Keratinocyte (primary cell): ENCODE measurements around the gene NLRP3. TPM values are rescaled to one million over a fixed set of nuclear protein-coding genes. Genes with fewer than 3 reads are reported as not detected.

Source experiments
- DNase-seq: peaks from one replicate; pipeline ENCODE4 v3.0.0-alpha.2; 2011; ENCODE audit warnings: low read depth, missing footprints, low spot score
- FAIRE-seq: peaks from 2 replicates; lab custom pipeline; 2011; peaks lifted over from hg19 to GRCh38; lab: Jason Lieb, UNC
- H2AFZ ChIP-seq: 2 replicates; pipeline ENCODE4 v1.6.0; 2012; ENCODE audit warnings: low read length, control low read depth, inconsistent platforms; ENCODE audit not compliant: control insufficient read depth
- H3K27ac ChIP-seq: 2 replicates; pipeline ENCODE4 v1.5.1; 2011; ENCODE audit warnings: low read length; ENCODE audit not compliant: control insufficient read depth, insufficient read depth
- H3K27me3 ChIP-seq: 3 replicates; pipeline ENCODE4 v1.6.0; 2011; ENCODE audit warnings: low read length; ENCODE audit not compliant: control insufficient read depth, insufficient read depth; ENCODE audit errors: extremely low read depth
- H3K36me3 ChIP-seq, 2 experiments: 2 replicates in 1 of 2; 3 replicates in 1 of 2; pipeline ENCODE4 v1.5.1; 2011; ENCODE audit warnings: low read length in 2 of 2, mild to moderate bottlenecking in 1 of 2; ENCODE audit not compliant: control insufficient read depth in 2 of 2, insufficient read depth in 2 of 2; ENCODE audit errors: extremely low read depth in 1 of 2
- H3K4me1 ChIP-seq: 3 replicates; pipeline ENCODE4 v1.5.1; 2011; ENCODE audit warnings: low read length; ENCODE audit not compliant: control insufficient read depth, insufficient read depth; ENCODE audit errors: extremely low read depth
- H3K4me2 ChIP-seq: 3 replicates; pipeline ENCODE4 v1.6.0; 2011; ENCODE audit warnings: low read depth, low read length; ENCODE audit not compliant: control insufficient read depth, insufficient read depth; ENCODE audit errors: extremely low read depth
- H3K4me3 ChIP-seq, 3 experiments: fragments of 200-600 bp in 1 of 3; sonication (generic) in 1 of 3; 2 replicates in 2 of 3; 3 replicates in 1 of 3; pipeline ENCODE4 v1.5.1; 2011 to 2016; ENCODE audit warnings: low read length in 3 of 3, mild to moderate bottlenecking in 3 of 3, control low read depth in 2 of 3, inconsistent platforms in 1 of 3, low read depth in 1 of 3, mixed read lengths in 1 of 3, mixed run types in 1 of 3, moderate library complexity in 1 of 3; ENCODE audit not compliant: control insufficient read depth in 2 of 3, insufficient read depth in 2 of 3; ENCODE audit errors: extremely low read depth in 1 of 3
- H3K79me2 ChIP-seq: 2 replicates; pipeline ENCODE4 v1.6.0; 2012; ENCODE audit warnings: low read length; ENCODE audit not compliant: control insufficient read depth, insufficient read depth
- H3K9ac ChIP-seq: 3 replicates; pipeline ENCODE4 v1.6.0; 2011; ENCODE audit warnings: low read length; ENCODE audit not compliant: control insufficient read depth, insufficient read depth; ENCODE audit errors: extremely low read depth
- H3K9me1 ChIP-seq: 3 replicates; pipeline ENCODE4 v1.6.0; 2011; ENCODE audit warnings: low read length; ENCODE audit not compliant: control insufficient read depth, insufficient read depth; ENCODE audit errors: extremely low read depth
- H3K9me3 ChIP-seq: 2 replicates; pipeline ENCODE4 v1.5.1; 2012; ENCODE audit warnings: low read depth, low read length; ENCODE audit not compliant: control insufficient read depth
- H4K20me1 ChIP-seq: 3 replicates; pipeline ENCODE4 v1.6.0; 2011; ENCODE audit warnings: low read length; ENCODE audit not compliant: control insufficient read depth, insufficient read depth; ENCODE audit errors: extremely low read depth
- CTCF ChIP-seq, 3 experiments: IDR thresholded peaks in 1 of 3; conservative IDR thresholded peaks in 1 of 3; optimal IDR thresholded peaks in 1 of 3; 2 replicates in 2 of 3; 3 replicates in 1 of 3; pipeline versions ENCODE3 to v1.5.1; 2011; ENCODE audit warnings: low read length in 3 of 3, mild to moderate bottlenecking in 3 of 3, moderate library complexity in 2 of 3, control low read depth in 1 of 3, inconsistent platforms in 1 of 3; ENCODE audit not compliant: insufficient read depth in 2 of 3; ENCODE audit errors: extremely low read depth in 1 of 3
- EZH2 ChIP-seq: IDR thresholded peaks from one replicate; pipeline ENCODE4 v1.6.1; 2012; ENCODE audit warnings: inconsistent platforms, mild to moderate bottlenecking, low read length, moderate library complexity
- dilution Hi-C: fragments of 300-500 bp; cut with MboI; formaldehyde crosslinking; loops from one replicate; pipeline ENCODE4 v1.7.0; 2020; ENCODE audit warnings: low sequenced_read_pairs; ENCODE audit not compliant: extremely low pct_ligation_motif_present
- polyA plus RNA-seq, 5 experiments: library from polyadenylated mRNA; depleted of rRNA in 3 of 5; stranded (reverse) in 3 of 5; stranded (forward) in 1 of 5; unstranded in 1 of 5; fragments of >200 nt; gene quantifications; 1 replicate in 1 of 5; 2 replicates in 3 of 5; 3 replicates in 1 of 5; pipeline versions ENCODE4 v1.2.1 to v1.2.3, GENCODE V29; 2011 to 2012; ENCODE audit warnings: missing spikeins in 2 of 5, low read depth in 1 of 5, low replicate concordance in 1 of 5

NLRP3 gene
- polyA plus RNA-seq, 1 donor (not counting 4 experiments of a cell fraction or from before 2014, with no cell fraction given) = 0.03 TPM

GRCh38 chr1:247387096-247387495 lies 28.9 kb upstream of the NLRP3 start:
- H3K9ac ChIP-seq = no peak overlapping the region
- H3K4me1 ChIP-seq = no peaks in the 10 kb centered on the region
- no peaks in the 10 kb centered on the region for H3K79me2 ChIP-seq
- H3K36me3 ChIP-seq = no peaks in the 10 kb centered on the region
- no peak overlapping the region for H3K27ac ChIP-seq
- TF ChIP-seq EZH2 (no peak), CTCF (optimal IDR thresholded peaks at IDR 0.05 in 1 of 3, IDR thresholded peaks at IDR 0.05 in 1 of 3, conservative IDR thresholded peaks at IDR 0.05 in 1 of 3; ENCODE audit: extremely low read depth in 1 of 3, insufficient read depth in 2 of 3, low read length in 3 of 3) (no peak)
- H3K9me3 ChIP-seq = no peaks in the 10 kb centered on the region
- H4K20me1 ChIP-seq = no peaks in the 10 kb centered on the region
- no peak overlapping the region for H2AFZ ChIP-seq
- H3K4me3 ChIP-seq = no peak overlapping the region
- DNase-seq (no peak), FAIRE-seq (no peak)
- H3K27me3 ChIP-seq = no peaks in the 10 kb centered on the region
- H3K4me2 ChIP-seq = no peak overlapping the region
- H3K9me1 ChIP-seq = no peaks in the 10 kb centered on the region
- dilution Hi-C loops = no loop called here

GRCh38 chr1:247387565-247387964 lies 28.4 kb upstream of the NLRP3 start:
- Histone ChIP-seq H4K20me1 (no peaks in the 10 kb centered on the region), H3K9ac (no peak overlapping the region), H3K4me1 (no peaks in the 10 kb centered on the region), H3K36me3 (no peaks in the 10 kb centered on the region), H3K27me3 (no peaks in the 10 kb centered on the region), H2AFZ (no peak overlapping the region), H3K27ac (no peak overlapping the region), H3K9me3 (no peaks in the 10 kb centered on the region), H3K79me2 (no peaks in the 10 kb centered on the region), H3K4me2 (no peak overlapping the region), H3K4me3 (no peak overlapping the region), H3K9me1 (no peaks in the 10 kb centered on the region)
- dilution Hi-C loops = no loop called here
- no peak for DNase-seq
- TF ChIP-seq CTCF (optimal IDR thresholded peaks at IDR 0.05 in 1 of 3, IDR thresholded peaks at IDR 0.05 in 1 of 3, conservative IDR thresholded peaks at IDR 0.05 in 1 of 3; ENCODE audit: extremely low read depth in 1 of 3, insufficient read depth in 2 of 3, low read length in 3 of 3) (no peak), EZH2 (no peak)
- no peak for FAIRE-seq
